ENCODE results near the gene MTHFD1L. TPM values are rescaled to one million over a fixed set of nuclear protein-coding genes. Genes with fewer than 3 reads are reported as not detected.
"Not testable (repeated sequence)": the region's sequence is repeated elsewhere in the genome, so short reads cannot be mapped to it uniquely, and the experiment has no call there.

MTHFD1L gene
- total RNA-seq, 1 donor from 2014 or later, result 32.5 TPM

GRCh38 chr6:151119823-151120524 lies 254.5 kb downstream of the MTHFD1L start:
- peaks cover 6% of the 10 kb centered on the region for H3K27me3 Mint-ChIP-seq (ENCODE audit: insufficient read depth, low read depth)
- H3K79me2 ChIP-seq (ENCODE audit: low read depth), result no peaks in the 10 kb centered on the region
- no peaks in the 10 kb centered on the region for H3K27me3 ChIP-seq
- H3K9me3 Mint-ChIP-seq, result no peaks in the 10 kb centered on the region
- H3K4me3 ChIP-seq, result no peak overlapping the region
- no peak overlapping the region for H3K4me2 ChIP-seq
- TF ChIP-seq EZH2phosphoT487 (IDR thresholded peaks at IDR 0.05) (no peak), EZH2 (IDR thresholded peaks at IDR 0.05) (no peak)
- TF ChIP-seq, protein P1, sequence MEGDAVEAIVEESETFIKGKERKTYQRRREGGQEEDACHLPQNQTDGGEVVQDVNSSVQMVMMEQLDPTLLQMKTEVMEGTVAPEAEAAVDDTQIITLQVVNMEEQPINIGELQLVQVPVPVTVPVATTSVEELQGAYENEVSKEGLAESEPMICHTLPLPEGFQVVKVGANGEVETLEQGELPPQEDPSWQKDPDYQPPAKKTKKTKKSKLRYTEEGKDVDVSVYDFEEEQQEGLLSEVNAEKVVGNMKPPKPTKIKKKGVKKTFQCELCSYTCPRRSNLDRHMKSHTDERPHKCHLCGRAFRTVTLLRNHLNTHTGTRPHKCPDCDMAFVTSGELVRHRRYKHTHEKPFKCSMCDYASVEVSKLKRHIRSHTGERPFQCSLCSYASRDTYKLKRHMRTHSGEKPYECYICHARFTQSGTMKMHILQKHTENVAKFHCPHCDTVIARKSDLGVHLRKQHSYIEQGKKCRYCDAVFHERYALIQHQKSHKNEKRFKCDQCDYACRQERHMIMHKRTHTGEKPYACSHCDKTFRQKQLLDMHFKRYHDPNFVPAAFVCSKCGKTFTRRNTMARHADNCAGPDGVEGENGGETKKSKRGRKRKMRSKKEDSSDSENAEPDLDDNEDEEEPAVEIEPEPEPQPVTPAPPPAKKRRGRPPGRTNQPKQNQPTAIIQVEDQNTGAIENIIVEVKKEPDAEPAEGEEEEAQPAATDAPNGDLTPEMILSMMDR (IDR thresholded peaks at IDR 0.05), result no peak
- H3K36me3 ChIP-seq, result no peaks in the 10 kb centered on the region
- peak; percentile 40 for DNase-seq (ENCODE audit: low spot score)
- peaks cover 6% of the 10 kb centered on the region for H3K4me1 ChIP-seq
- H3K9ac ChIP-seq, result no peak overlapping the region
- peaks cover 7% of the 10 kb centered on the region for H3F3A ChIP-seq (ENCODE audit: low read depth)
- H3K36me3 Mint-ChIP-seq, result no peaks in the 10 kb centered on the region
- no peak overlapping the region for H3K27ac ChIP-seq
- no peaks in the 10 kb centered on the region for H4K20me1 ChIP-seq (ENCODE audit: low read depth)
- H3K4me3 Mint-ChIP-seq, result no peak overlapping the region
- no peaks in the 10 kb centered on the region for H3K9me3 ChIP-seq (ENCODE audit: low read depth)
- no peak overlapping the region for H2AFZ ChIP-seq (replicated peaks)
- peaks cover 20% of the 10 kb centered on the region for H3K4me1 Mint-ChIP-seq
- peak overlapping the region; percentile 87 for H3K27ac Mint-ChIP-seq

- no peaks in the 10 kb centered on the region for H3K36me3 Mint-ChIP-seq
- H3K4me1 Mint-ChIP-seq, result peaks cover 20% of the 10 kb centered on the region
- no peaks in the 10 kb centered on the region for H3K9me3 ChIP-seq (ENCODE audit: low read depth)
- H3K27me3 Mint-ChIP-seq (ENCODE audit: insufficient read depth, low read depth), result peaks cover 3% of the 10 kb centered on the region
- no peak overlapping the region for H3K27ac ChIP-seq
- H3K9me3 Mint-ChIP-seq, result no peaks in the 10 kb centered on the region
- no peak overlapping the region for H3K4me2 ChIP-seq
- H3K4me1 ChIP-seq, result peaks cover 6% of the 10 kb centered on the region
- no peak overlapping the region for H3K4me3 ChIP-seq
- H3K27me3 ChIP-seq, result no peaks in the 10 kb centered on the region
- no peak overlapping the region for H3K9ac ChIP-seq
- no peaks in the 10 kb centered on the region for H3K36me3 ChIP-seq
- H3K79me2 ChIP-seq (ENCODE audit: low read depth), result no peaks in the 10 kb centered on the region
- DNase-seq (ENCODE audit: low spot score), result no peak
- TF ChIP-seq EZH2 (IDR thresholded peaks at IDR 0.05), result no peak
- TF ChIP-seq, protein P1 (IDR thresholded peaks at IDR 0.05), result no peak
- TF ChIP-seq EZH2phosphoT487 (IDR thresholded peaks at IDR 0.05), result no peak
- H3K27ac Mint-ChIP-seq, result peak overlapping the region; percentile 58
- no peaks in the 10 kb centered on the region for H4K20me1 ChIP-seq (ENCODE audit: low read depth)
- H2AFZ ChIP-seq (replicated peaks), result no peak overlapping the region
- no peak overlapping the region for H3K4me3 Mint-ChIP-seq
- peaks cover 7% of the 10 kb centered on the region for H3F3A ChIP-seq (ENCODE audit: low read depth)
Measured at GRCh38 chr6:151121900-151122299, 256.4 kb downstream of the MTHFD1L start.

- not testable (repeated sequence) for H3K36me3 ChIP-seq; H3K4me2 ChIP-seq; H3K4me1 ChIP-seq; H3K4me3 Mint-ChIP-seq; H3K27me3 Mint-ChIP-seq (ENCODE audit: insufficient read depth, low read depth); H3K27me3 ChIP-seq; H3K79me2 ChIP-seq (ENCODE audit: low read depth); H3K9me3 Mint-ChIP-seq; H3K9me3 ChIP-seq (ENCODE audit: low read depth); H3K9ac ChIP-seq; H3K4me3 ChIP-seq; H3K27ac Mint-ChIP-seq; H3K27ac ChIP-seq; H2AFZ ChIP-seq (replicated peaks); DNase-seq (ENCODE audit: low spot score); H4K20me1 ChIP-seq (ENCODE audit: low read depth); H3F3A ChIP-seq (ENCODE audit: low read depth); H3K36me3 Mint-ChIP-seq
- peaks cover 20% of the 10 kb centered on the region for H3K4me1 Mint-ChIP-seq
Measured at GRCh38 chr6:151123641-151124040, 258.1 kb downstream of the MTHFD1L start.

- not testable (repeated sequence) for H3K9me3 Mint-ChIP-seq; DNase-seq (ENCODE audit: low spot score); H3K27ac ChIP-seq; H3K79me2 ChIP-seq (ENCODE audit: low read depth); H2AFZ ChIP-seq (replicated peaks); H3K9ac ChIP-seq; H3K4me3 Mint-ChIP-seq; H4K20me1 ChIP-seq (ENCODE audit: low read depth); H3K4me3 ChIP-seq; H3K4me1 ChIP-seq; H3K27ac Mint-ChIP-seq; H3K9me3 ChIP-seq (ENCODE audit: low read depth); H3K36me3 Mint-ChIP-seq; H3K36me3 ChIP-seq; H3K27me3 ChIP-seq; H3K27me3 Mint-ChIP-seq (ENCODE audit: insufficient read depth, low read depth); H3K4me1 Mint-ChIP-seq; H3F3A ChIP-seq (ENCODE audit: low read depth); H3K4me2 ChIP-seq
Measured at GRCh38 chr6:151125242-151125641, 259.7 kb downstream of the MTHFD1L start.

DNA sequence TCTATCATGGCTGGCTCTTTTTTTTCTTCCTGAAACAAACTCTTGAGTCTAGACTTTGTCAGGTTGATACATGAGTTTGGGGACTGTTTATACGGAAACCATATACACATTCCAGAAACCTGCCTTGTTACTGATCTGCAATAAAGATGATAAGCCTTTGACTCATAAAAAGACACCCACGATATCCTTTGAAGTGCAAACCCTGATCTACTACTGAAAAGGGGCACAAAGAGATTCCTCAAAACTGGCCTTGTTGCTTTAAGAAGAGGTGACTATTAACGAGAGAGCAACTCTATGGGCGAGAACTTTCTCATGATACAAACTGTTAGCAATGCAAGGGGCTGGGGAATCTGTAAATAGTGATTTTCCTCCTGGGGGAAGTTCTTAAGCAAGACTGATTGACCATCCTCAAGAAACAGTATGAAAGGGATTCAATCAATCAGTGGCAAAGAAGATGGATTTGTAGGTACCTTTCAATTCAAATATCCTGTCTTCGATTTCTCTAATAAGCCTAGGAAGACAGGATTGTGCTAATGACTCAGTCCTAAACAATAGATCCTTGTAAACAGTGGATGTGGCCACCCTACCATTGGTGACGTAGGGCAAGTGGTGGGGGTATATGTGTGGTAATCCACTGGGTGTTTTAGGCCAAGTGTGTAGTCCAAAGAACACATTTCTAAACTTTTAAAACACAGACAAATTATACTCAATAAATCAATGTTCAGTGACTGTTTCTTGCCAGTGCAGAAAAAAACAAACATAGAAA lies 260.3 kb downstream of the MTHFD1L start:
- not testable (repeated sequence) for DNase-seq (ENCODE audit: low spot score); H2AFZ ChIP-seq (replicated peaks); H3K27me3 ChIP-seq; H3K9me3 ChIP-seq (ENCODE audit: low read depth); H3K79me2 ChIP-seq (ENCODE audit: low read depth); H3K4me2 ChIP-seq; H3K27me3 Mint-ChIP-seq (ENCODE audit: insufficient read depth, low read depth); H4K20me1 ChIP-seq (ENCODE audit: low read depth); H3K4me1 Mint-ChIP-seq; H3K27ac ChIP-seq; H3K4me3 Mint-ChIP-seq; H3F3A ChIP-seq (ENCODE audit: low read depth); H3K36me3 ChIP-seq; H3K9me3 Mint-ChIP-seq; H3K9ac ChIP-seq; H3K4me3 ChIP-seq; H3K27ac Mint-ChIP-seq; H3K36me3 Mint-ChIP-seq; H3K4me1 ChIP-seq

GRCh38 chr6:151126417-151126724 lies 260.9 kb downstream of the MTHFD1L start:
- H3K4me2 ChIP-seq; H3K79me2 ChIP-seq (ENCODE audit: low read depth); H3F3A ChIP-seq (ENCODE audit: low read depth); H3K27me3 Mint-ChIP-seq (ENCODE audit: insufficient read depth, low read depth); H3K36me3 Mint-ChIP-seq; H4K20me1 ChIP-seq (ENCODE audit: low read depth); H3K9ac ChIP-seq; H3K4me3 Mint-ChIP-seq; H3K27ac ChIP-seq; H3K4me3 ChIP-seq; DNase-seq (ENCODE audit: low spot score); H3K9me3 ChIP-seq (ENCODE audit: low read depth); H2AFZ ChIP-seq (replicated peaks); H3K27ac Mint-ChIP-seq; H3K4me1 ChIP-seq; H3K36me3 ChIP-seq; H3K27me3 ChIP-seq; H3K4me1 Mint-ChIP-seq; H3K9me3 Mint-ChIP-seq: not testable (repeated sequence)
